ENCODE measurements around the gene PEX7. TPM values are rescaled to one million over a fixed set of nuclear protein-coding genes. Genes with fewer than 3 reads are reported as not detected.

PEX7 gene
- total RNA-seq, 4 donors from 2014 or later: 3.4 to 11.0 (median 7.0) TPM; not detected in 1

GRCh38 chr6:136880748-136881460 lies 58.5 kb downstream of the PEX7 start:
- H3K36me3 ChIP-seq: no peaks in the 10 kb centered on the region
- H3K27ac ChIP-seq: no peak overlapping the region
- H3K27me3 ChIP-seq: no peaks in the 10 kb centered on the region
- peaks cover 0 to 7% (median 0%) of the 10 kb centered on the region in 4 donors for H3K4me1 ChIP-seq
- peaks cover 0 to 4% of the 10 kb centered on the region in 2 donors for H3K9me3 ChIP-seq
- WGBS, 2 donors (ENCODE audit: low coverage in 1 of 2): 57 to 77% methylated on average over 4 of the region's 4 CpGs
- TF ChIP-seq EP300 (IDR thresholded peaks at IDR 0.05; ENCODE audit: low read depth): no peak
- TF ChIP-seq POLR2AphosphoS5 (IDR thresholded peaks at IDR 0.05): no peak
- TF ChIP-seq POLR2A (IDR thresholded peaks at IDR 0.05): no peak
- TF ChIP-seq, protein P1, sequence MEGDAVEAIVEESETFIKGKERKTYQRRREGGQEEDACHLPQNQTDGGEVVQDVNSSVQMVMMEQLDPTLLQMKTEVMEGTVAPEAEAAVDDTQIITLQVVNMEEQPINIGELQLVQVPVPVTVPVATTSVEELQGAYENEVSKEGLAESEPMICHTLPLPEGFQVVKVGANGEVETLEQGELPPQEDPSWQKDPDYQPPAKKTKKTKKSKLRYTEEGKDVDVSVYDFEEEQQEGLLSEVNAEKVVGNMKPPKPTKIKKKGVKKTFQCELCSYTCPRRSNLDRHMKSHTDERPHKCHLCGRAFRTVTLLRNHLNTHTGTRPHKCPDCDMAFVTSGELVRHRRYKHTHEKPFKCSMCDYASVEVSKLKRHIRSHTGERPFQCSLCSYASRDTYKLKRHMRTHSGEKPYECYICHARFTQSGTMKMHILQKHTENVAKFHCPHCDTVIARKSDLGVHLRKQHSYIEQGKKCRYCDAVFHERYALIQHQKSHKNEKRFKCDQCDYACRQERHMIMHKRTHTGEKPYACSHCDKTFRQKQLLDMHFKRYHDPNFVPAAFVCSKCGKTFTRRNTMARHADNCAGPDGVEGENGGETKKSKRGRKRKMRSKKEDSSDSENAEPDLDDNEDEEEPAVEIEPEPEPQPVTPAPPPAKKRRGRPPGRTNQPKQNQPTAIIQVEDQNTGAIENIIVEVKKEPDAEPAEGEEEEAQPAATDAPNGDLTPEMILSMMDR (IDR thresholded peaks at IDR 0.05): no peak
- no peak for DNase-seq
- intact Hi-C loops (cut with DNase I; ENCODE audit: low total_unique reads) (no loop called here), in situ Hi-C loops (cut with MboI; ENCODE audit: low pct_ligation_motif_present in 1 of 4, low pct_unique_long_range_greater_than_20kb in 1 of 4, low sequenced_read_pairs in 3 of 4) (no loop called here)
- H3K4me3 ChIP-seq: no peak overlapping the region

DNA sequence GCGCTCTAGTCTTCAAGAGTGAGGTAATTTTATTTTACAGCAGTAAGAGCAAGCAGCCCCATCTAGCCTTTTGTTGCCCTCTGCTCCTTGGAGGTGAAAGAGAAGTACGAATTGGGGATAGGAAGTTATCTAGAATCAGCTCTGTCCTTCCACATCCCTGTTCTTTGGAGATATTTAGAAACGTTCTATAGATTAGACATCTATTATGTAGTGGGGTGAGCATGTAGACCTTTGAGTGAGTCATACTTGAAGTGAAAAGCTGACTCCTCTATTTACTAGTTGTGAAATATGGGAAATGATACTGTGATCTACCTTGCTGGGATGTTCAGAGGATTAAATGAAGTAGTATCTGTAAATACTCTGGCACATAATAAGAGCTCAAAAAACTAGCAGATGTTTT lies 63.7 kb downstream of the PEX7 start:
- intact Hi-C loops (cut with DNase I; ENCODE audit: low total_unique reads) (no loop called here), in situ Hi-C loops (cut with MboI; ENCODE audit: low pct_ligation_motif_present in 1 of 4, low pct_unique_long_range_greater_than_20kb in 1 of 4, low sequenced_read_pairs in 3 of 4) (no loop called here)
- TF ChIP-seq EP300 (IDR thresholded peaks at IDR 0.05; ENCODE audit: low read depth): no peak
- TF ChIP-seq POLR2A (IDR thresholded peaks at IDR 0.05): no peak
- no peak for TF ChIP-seq POLR2AphosphoS5 (IDR thresholded peaks at IDR 0.05)
- TF ChIP-seq, protein P1 (IDR thresholded peaks at IDR 0.05): no peak
- H3K4me3 ChIP-seq: no peak overlapping the region
- no peaks in the 10 kb centered on the region for H3K27me3 ChIP-seq
- no peaks in the 10 kb centered on the region for H3K36me3 ChIP-seq
- no peak for DNase-seq
- H3K9me3 ChIP-seq: no peaks in the 10 kb centered on the region
- 81 to 100% methylated on average over 2 to 3 of the region's 3 CpGs for WGBS, 2 donors (ENCODE audit: low coverage in 1 of 2)
- H3K27ac ChIP-seq: no peak overlapping the region
- peaks cover 0 to 11% (median 6%) of the 10 kb centered on the region in 4 donors for H3K4me1 ChIP-seq

DNA sequence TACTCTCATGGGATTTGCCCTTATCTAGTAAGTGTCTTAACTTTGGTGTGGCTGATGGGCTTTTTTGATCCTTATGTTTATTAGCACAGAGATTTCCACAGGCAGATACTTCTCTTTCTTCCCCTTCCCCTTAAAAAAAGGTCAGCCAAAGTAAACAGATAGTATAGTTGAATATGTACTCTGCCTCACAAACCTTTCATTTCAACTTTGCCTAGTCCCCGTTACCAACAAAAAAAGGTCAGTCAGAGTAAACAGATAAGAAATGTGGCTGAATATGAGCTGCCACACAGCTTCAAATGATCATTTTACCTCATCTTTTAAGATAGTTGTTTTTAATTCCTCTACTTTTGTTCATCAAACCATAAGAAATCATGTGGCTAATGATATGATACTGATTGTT lies 65.6 kb downstream of the PEX7 start:
- Histone ChIP-seq H3K27ac (no peak overlapping the region), H3K9me3 (no peaks in the 10 kb centered on the region), H3K4me3 (no peak overlapping the region), H3K36me3 (peaks cover 0 to under 1% (median 0%) of the 10 kb centered on the region in 4 donors), H3K27me3 (no peaks in the 10 kb centered on the region), H3K4me1 (peaks cover 0 to 10% (median 6%) of the 10 kb centered on the region in 4 donors)
- intact Hi-C loops (cut with DNase I; ENCODE audit: low total_unique reads): loop anchor here (1.0 kb wide), 1 partner anchor 13 kb away; no protein-coding TSS in a partner anchor
- in situ Hi-C loops (cut with MboI; ENCODE audit: low pct_ligation_motif_present in 1 of 4, low pct_unique_long_range_greater_than_20kb in 1 of 4, low sequenced_read_pairs in 3 of 4): no loop called here
- WGBS, 2 donors (ENCODE audit: low coverage in 1 of 2): 46 to 50% methylated on average over 1 of the region's 1 CpG
- DNase-seq: no peak
- no peak for TF ChIP-seq POLR2AphosphoS5 (IDR thresholded peaks at IDR 0.05)
- TF ChIP-seq EP300 (IDR thresholded peaks at IDR 0.05; ENCODE audit: low read depth): no peak
- TF ChIP-seq, protein P1 (IDR thresholded peaks at IDR 0.05): no peak
- TF ChIP-seq POLR2A (IDR thresholded peaks at IDR 0.05): no peak

DNA sequence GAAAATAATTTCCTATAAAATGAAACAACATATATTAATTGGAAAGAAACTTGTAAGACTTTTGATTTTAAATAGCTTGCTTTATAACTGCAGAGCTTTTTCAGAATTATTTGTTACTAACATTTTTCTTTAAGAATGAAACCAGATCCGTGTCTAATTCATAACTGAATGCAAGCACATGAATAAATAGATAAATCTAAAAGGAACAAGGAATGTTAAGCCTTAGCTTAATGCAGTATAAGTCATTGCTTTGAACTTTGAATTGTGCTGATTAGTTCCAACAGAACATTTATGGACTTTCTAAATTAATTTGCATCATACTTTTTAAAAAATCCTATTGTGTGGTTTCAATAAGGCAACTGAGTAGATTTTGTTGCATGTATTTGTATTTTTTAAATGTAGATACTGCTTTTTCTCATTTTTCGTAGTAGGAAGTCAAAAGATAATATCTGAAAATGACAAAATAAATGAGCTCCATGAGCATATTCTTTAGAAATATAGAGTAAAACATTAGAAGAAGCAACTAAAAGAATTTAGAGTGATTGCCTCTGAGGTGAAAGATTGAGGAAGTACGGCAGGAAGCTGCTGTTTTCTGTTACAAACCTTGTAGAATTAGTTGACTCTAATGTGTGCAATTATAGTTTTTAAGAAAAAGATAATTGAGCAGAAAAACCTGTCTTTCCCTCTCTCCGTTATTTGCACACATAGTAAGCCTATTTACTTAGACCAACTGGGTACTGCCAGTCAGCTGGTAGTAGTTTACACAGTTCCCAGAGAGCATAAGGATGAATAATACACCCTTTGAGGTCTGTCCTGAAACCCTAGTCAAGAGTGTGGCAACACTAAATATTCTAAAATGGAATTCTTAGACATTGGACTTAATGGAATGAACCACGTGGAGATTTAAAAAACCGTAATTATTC lies 67.1 kb downstream of the PEX7 start:
- 67 to 73% methylated on average over 5 to 6 of the region's 6 CpGs for WGBS, 2 donors (ENCODE audit: low coverage in 1 of 2)
- H3K4me3 ChIP-seq: no peak overlapping the region
- in situ Hi-C loops (cut with MboI; ENCODE audit: low pct_ligation_motif_present in 1 of 4, low pct_unique_long_range_greater_than_20kb in 1 of 4, low sequenced_read_pairs in 3 of 4) (no loop called here), intact Hi-C loops (cut with DNase I; ENCODE audit: low total_unique reads) (no loop called here)
- no peaks in the 10 kb centered on the region for H3K9me3 ChIP-seq
- peaks cover 0 to 10% (median 6%) of the 10 kb centered on the region in 4 donors for H3K4me1 ChIP-seq
- TF ChIP-seq EP300 (IDR thresholded peaks at IDR 0.05; ENCODE audit: low read depth): no peak
- TF ChIP-seq POLR2A (IDR thresholded peaks at IDR 0.05): no peak
- TF ChIP-seq, protein P1 (IDR thresholded peaks at IDR 0.05): no peak
- no peak for TF ChIP-seq POLR2AphosphoS5 (IDR thresholded peaks at IDR 0.05)
- peaks cover 0 to 5% (median 0%) of the 10 kb centered on the region in 4 donors for H3K36me3 ChIP-seq
- DNase-seq: no peak
- no peaks in the 10 kb centered on the region for H3K27me3 ChIP-seq
- H3K27ac ChIP-seq: no peak overlapping the region

Data from transverse colon (tissue), 4 donors.